ENCODE results near the gene C2CD3. TPM values are rescaled to one million over a fixed set of nuclear protein-coding genes. Genes with fewer than 3 reads are reported as not detected.
"Not testable (repeated sequence)": the region's sequence is repeated elsewhere in the genome, so short reads cannot be mapped to it uniquely, and the experiment has no call there.

Gene C2CD3
- total RNA-seq, 4 donors from 2014 or later: 5.9 to 19.1 (median 14.2) TPM

- Histone ChIP-seq H3K27me3 (no peaks in the 10 kb centered on the region), H3K9me3 (no peaks in the 10 kb centered on the region), H3K4me3 (no peak overlapping the region), H3K4me1 (peaks cover 4 to 28% (median 13%) of the 10 kb centered on the region in 3 donors), H3K27ac (no peak overlapping the region), H3K36me3 (peaks cover 0 to 27% (median 0%) of the 10 kb centered on the region in 3 donors)
- DNase-seq: no peak
- 57 to 84% methylated on average over 2 of the region's 2 CpGs for WGBS, 2 donors
- intact Hi-C loops (cut with DNase I): no loop called here
- TF ChIP-seq, protein P1, sequence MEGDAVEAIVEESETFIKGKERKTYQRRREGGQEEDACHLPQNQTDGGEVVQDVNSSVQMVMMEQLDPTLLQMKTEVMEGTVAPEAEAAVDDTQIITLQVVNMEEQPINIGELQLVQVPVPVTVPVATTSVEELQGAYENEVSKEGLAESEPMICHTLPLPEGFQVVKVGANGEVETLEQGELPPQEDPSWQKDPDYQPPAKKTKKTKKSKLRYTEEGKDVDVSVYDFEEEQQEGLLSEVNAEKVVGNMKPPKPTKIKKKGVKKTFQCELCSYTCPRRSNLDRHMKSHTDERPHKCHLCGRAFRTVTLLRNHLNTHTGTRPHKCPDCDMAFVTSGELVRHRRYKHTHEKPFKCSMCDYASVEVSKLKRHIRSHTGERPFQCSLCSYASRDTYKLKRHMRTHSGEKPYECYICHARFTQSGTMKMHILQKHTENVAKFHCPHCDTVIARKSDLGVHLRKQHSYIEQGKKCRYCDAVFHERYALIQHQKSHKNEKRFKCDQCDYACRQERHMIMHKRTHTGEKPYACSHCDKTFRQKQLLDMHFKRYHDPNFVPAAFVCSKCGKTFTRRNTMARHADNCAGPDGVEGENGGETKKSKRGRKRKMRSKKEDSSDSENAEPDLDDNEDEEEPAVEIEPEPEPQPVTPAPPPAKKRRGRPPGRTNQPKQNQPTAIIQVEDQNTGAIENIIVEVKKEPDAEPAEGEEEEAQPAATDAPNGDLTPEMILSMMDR (IDR thresholded peaks at IDR 0.05): no peak
- TF ChIP-seq POLR2A (IDR thresholded peaks at IDR 0.05): no peak
These were observed 29.5 kb downstream of the C2CD3 start for GRCh38 chr11:74141241-74141695.

DNA sequence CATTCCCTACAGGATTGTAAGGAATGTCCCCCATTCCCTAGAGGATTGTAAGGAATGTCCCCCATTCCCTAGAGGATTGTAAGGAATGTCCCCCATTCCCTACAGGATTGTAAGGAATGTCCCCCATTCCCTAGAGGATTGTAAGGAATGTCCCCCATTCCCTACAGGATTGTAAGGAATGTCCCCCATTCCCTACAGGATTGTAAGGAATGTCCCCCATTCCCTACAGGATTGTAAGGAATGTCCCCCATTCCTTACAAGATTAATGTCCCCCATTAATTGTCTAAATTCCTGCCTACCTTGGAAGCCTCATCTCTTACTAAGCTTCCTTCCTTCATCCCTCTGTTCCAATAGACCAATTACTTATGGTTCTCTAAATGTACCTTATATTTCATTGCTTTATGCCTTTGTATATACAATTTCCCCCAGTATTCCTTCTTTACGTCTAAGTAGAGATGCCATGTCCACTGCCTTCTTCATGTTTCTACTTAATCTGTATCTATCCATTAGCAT lies 30.8 kb downstream of the C2CD3 start:
- H3K9me3 ChIP-seq; DNase-seq; H3K27ac ChIP-seq; intact Hi-C loops (cut with DNase I); H3K4me3 ChIP-seq; H3K27me3 ChIP-seq: not testable (repeated sequence)
- Histone ChIP-seq H3K36me3 (peaks cover 0 to 35% (median 0%) of the 10 kb centered on the region in 3 donors), H3K4me1 (peaks cover 4 to 28% (median 13%) of the 10 kb centered on the region in 3 donors)
- WGBS, 2 donors: 89 to 94% methylated on average over 1 of the region's 1 CpG

GRCh38 chr11:74139151-74139918 lies 31.5 kb downstream of the C2CD3 start:
- H3K4me3 ChIP-seq: no peak overlapping the region
- no peak for DNase-seq
- TF ChIP-seq, protein P1 (IDR thresholded peaks at IDR 0.05): no peak
- TF ChIP-seq POLR2A (IDR thresholded peaks at IDR 0.05): no peak
- no peaks in the 10 kb centered on the region for H3K27me3 ChIP-seq
- H3K36me3 ChIP-seq: peaks cover 0 to 36% (median 0%) of the 10 kb centered on the region in 3 donors
- H3K4me1 ChIP-seq: peaks cover 4 to 28% (median 13%) of the 10 kb centered on the region in 3 donors
- H3K9me3 ChIP-seq: no peaks in the 10 kb centered on the region
- intact Hi-C loops (cut with DNase I): no loop called here
- H3K27ac ChIP-seq: peak overlapping the region in 3 of 4 donors; percentile 13 to 75 (median 52)
- WGBS, 2 donors: 86 to 87% methylated on average over 6 of the region's 6 CpGs

GRCh38 chr11:74138572-74138971 lies 32.2 kb downstream of the C2CD3 start:
- TF ChIP-seq, protein P1 (IDR thresholded peaks at IDR 0.05): no peak
- no peak for TF ChIP-seq POLR2A (IDR thresholded peaks at IDR 0.05)
- intact Hi-C loops (cut with DNase I): no loop called here
- Histone ChIP-seq H3K4me3 (no peak overlapping the region), H3K9me3 (no peaks in the 10 kb centered on the region), H3K27ac (peak overlapping the region; percentile 49 to 75 (median 59)), H3K4me1 (peaks cover 4 to 28% (median 13%) of the 10 kb centered on the region in 3 donors), H3K36me3 (peaks cover 0 to 39% (median 0%) of the 10 kb centered on the region in 3 donors), H3K27me3 (no peaks in the 10 kb centered on the region)
- WGBS, 2 donors: 21 to 23% methylated on average over 2 of the region's 2 CpGs
- DNase-seq: no peak

GRCh38 chr11:74138021-74138420 lies 32.8 kb downstream of the C2CD3 start:
- H3K4me3 ChIP-seq: no peak overlapping the region
- 34 to 38% methylated on average over 2 of the region's 2 CpGs for WGBS, 2 donors
- peak overlapping the region; percentile 49 to 75 (median 59) for H3K27ac ChIP-seq
- TF ChIP-seq POLR2A (IDR thresholded peaks at IDR 0.05): no peak
- TF ChIP-seq, protein P1 (IDR thresholded peaks at IDR 0.05): no peak
- DNase-seq: no peak
- no peaks in the 10 kb centered on the region for H3K9me3 ChIP-seq
- H3K4me1 ChIP-seq: peaks cover 4 to 28% (median 13%) of the 10 kb centered on the region in 3 donors
- intact Hi-C loops (cut with DNase I): no loop called here
- no peaks in the 10 kb centered on the region for H3K27me3 ChIP-seq
- H3K36me3 ChIP-seq: peaks cover 0 to 45% (median 0%) of the 10 kb centered on the region in 3 donors

All from esophagus squamous epithelium (tissue), 5 donors.